ENCODE measurements around the gene RAF1. TPM values are rescaled to one million over a fixed set of nuclear protein-coding genes. Genes with fewer than 3 reads are reported as not detected.

RAF1 gene
- total RNA-seq, 3 donors from 2014 or later: 87.4 to 118 (median 110) TPM

- no peak for DNase-seq (ENCODE audit: low spot score in 2 of 2)
- H3K4me3 ChIP-seq: peak overlapping the region; percentile 77 to 84 (median 77)
- no peaks in the 10 kb centered on the region for H3K36me3 ChIP-seq
- H3K9me3 ChIP-seq: no peaks in the 10 kb centered on the region
- peaks cover 0 to 7% of the 10 kb centered on the region in 2 donors for H3K4me1 ChIP-seq
- peak overlapping the region; percentile 91 to 93 for H3K27ac ChIP-seq
- intact Hi-C loops (cut with DNase I; ENCODE audit: low total_unique reads): loop anchor here (5.0 kb wide), 1 partner anchor 281 kb away; no protein-coding TSS in a partner anchor
- H3K27me3 ChIP-seq: peaks cover 0 to 17% of the 10 kb centered on the region in 2 donors
- TF ChIP-seq, protein P1, sequence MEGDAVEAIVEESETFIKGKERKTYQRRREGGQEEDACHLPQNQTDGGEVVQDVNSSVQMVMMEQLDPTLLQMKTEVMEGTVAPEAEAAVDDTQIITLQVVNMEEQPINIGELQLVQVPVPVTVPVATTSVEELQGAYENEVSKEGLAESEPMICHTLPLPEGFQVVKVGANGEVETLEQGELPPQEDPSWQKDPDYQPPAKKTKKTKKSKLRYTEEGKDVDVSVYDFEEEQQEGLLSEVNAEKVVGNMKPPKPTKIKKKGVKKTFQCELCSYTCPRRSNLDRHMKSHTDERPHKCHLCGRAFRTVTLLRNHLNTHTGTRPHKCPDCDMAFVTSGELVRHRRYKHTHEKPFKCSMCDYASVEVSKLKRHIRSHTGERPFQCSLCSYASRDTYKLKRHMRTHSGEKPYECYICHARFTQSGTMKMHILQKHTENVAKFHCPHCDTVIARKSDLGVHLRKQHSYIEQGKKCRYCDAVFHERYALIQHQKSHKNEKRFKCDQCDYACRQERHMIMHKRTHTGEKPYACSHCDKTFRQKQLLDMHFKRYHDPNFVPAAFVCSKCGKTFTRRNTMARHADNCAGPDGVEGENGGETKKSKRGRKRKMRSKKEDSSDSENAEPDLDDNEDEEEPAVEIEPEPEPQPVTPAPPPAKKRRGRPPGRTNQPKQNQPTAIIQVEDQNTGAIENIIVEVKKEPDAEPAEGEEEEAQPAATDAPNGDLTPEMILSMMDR (IDR thresholded peaks at IDR 0.05): no peak
- TF ChIP-seq POLR2AphosphoS5 (IDR thresholded peaks at IDR 0.05) (no peak), POLR2A (IDR thresholded peaks at IDR 0.05) (no peak)
Measured at GRCh38 chr3:12556314-12556689, 107.6 kb downstream of the RAF1 start.

DNA sequence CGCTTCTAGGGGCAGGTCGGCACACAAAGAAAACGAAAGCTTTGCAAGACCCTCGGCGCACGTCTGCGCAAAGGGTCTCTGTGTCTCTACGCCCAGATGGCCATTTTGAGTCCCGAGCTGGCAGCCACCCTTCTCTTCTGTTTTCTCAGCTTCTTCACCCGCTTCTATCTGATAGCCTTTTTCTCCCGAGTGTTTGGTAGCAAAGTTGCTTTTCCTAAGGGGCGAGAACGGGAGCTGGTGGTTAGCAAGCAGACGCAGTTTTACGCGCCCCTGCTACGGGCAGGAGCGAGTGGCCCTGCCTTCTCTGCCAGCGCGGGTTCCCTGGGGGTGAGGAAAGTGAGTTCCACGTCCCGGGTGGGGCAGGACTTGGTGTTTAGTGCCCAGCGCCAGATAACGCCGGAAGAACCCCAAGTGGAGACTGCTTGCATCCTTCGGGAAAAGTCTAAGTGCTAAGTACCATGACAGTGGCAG is 110.0 kb downstream of the RAF1 start:
- TF ChIP-seq POLR2A (IDR thresholded peaks at IDR 0.05) (no peak), POLR2AphosphoS5 (IDR thresholded peaks at IDR 0.05) (no peak)
- TF ChIP-seq, protein P1 (IDR thresholded peaks at IDR 0.05): no peak
- peak overlapping the region; percentile 36 to 61 (median 48) for H3K4me3 ChIP-seq
- intact Hi-C loops (cut with DNase I; ENCODE audit: low total_unique reads): no loop called here
- DNase-seq (ENCODE audit: low spot score in 2 of 2): no peak
- H3K4me1 ChIP-seq: peaks cover 0 to 7% of the 10 kb centered on the region in 2 donors
- no peaks in the 10 kb centered on the region for H3K36me3 ChIP-seq
- no peak overlapping the region for H3K27ac ChIP-seq
- no peaks in the 10 kb centered on the region for H3K9me3 ChIP-seq
- peaks cover 0 to 17% of the 10 kb centered on the region in 2 donors for H3K27me3 ChIP-seq

DNA sequence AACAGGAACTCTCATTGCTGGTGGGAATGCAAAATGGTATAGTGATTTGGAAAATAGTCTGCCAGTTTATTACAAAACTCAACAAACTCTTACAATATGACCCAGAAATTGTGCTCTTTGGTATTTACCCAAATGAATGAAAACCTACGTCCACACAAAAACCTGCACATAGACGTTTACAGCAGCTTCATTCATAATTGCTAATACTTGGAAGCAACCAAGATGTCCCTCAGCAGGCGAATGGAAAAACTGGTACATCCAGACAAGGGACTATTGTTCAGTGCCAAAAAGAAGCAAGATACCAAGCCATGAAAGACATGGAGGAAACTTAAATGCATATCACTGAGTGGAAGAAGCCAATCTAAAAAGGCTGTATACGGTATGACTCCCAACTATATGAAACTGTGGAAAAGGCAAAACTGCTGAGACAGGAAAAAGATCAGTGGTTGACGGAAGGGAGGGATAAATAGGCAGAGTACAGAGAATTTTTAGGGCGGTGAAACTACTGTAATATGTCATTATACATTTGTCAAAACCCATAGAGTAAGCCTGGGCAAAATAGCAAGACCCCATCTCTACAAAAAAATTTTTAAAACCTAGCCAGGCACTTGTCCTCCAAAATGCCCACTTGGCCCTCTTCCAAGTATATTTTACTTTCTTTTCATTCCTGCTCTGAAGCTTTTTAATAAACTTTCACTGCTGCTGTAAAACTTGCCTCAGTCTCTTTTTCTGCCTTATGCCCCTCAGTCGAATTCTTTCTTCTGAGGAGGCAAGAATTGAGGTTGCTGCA is 113.8 kb downstream of the RAF1 start:
- DNase-seq (ENCODE audit: low spot score in 2 of 2): no peak
- intact Hi-C loops (cut with DNase I; ENCODE audit: low total_unique reads): loop anchor here (5.0 kb wide), 1 partner anchor 503 kb away; no protein-coding TSS in a partner anchor
- Histone ChIP-seq H3K9me3 (no peaks in the 10 kb centered on the region), H3K4me1 (no peaks in the 10 kb centered on the region), H3K4me3 (no peak overlapping the region), H3K27me3 (peaks cover 0 to 17% of the 10 kb centered on the region in 2 donors), H3K27ac (no peak overlapping the region), H3K36me3 (no peaks in the 10 kb centered on the region)
- TF ChIP-seq POLR2AphosphoS5 (IDR thresholded peaks at IDR 0.05): no peak
- TF ChIP-seq, protein P1 (IDR thresholded peaks at IDR 0.05): no peak
- TF ChIP-seq POLR2A (IDR thresholded peaks at IDR 0.05): no peak

- intact Hi-C loops (cut with DNase I; ENCODE audit: low total_unique reads): loop anchor here (5.0 kb wide), 1 partner anchor 498 kb away; no protein-coding TSS in a partner anchor
- H3K27ac ChIP-seq: peak within 1 kb of the TSS; percentile 48 to 58
- peak within 1 kb of the TSS in 2 of 3 donors; percentile 37 to 60 for H3K4me3 ChIP-seq
- no peaks in the 10 kb centered on the region for H3K9me3 ChIP-seq
- no peaks in the 10 kb centered on the region for H3K27me3 ChIP-seq
- H3K36me3 ChIP-seq: no peaks in the 10 kb centered on the region
- no peaks in the 10 kb centered on the region for H3K4me1 ChIP-seq
- peak; percentile 42 to 61 for DNase-seq (ENCODE audit: low spot score in 2 of 2)
- TF ChIP-seq POLR2AphosphoS5 (IDR thresholded peaks at IDR 0.05) (no peak), POLR2A (IDR thresholded peaks at IDR 0.05) (no peak)
- TF ChIP-seq, protein P1 (IDR thresholded peaks at IDR 0.05): no peak
Measured at GRCh38 chr3:12545473-12545791, 118.5 kb downstream of the RAF1 start, which contains the start of gene MKRN2OS. Gene MKRN2OS (minus strand): TSS chr3:12545499. CDS start chr3:12545464, 35 bp downstream.
